HG02642 (cell line): ENCODE measurements around the gene HHAT.
A peak's percentile ranks its signal among the peaks of the same experiment; 100 is the strongest.

Experiments
- ATAC-seq: cut with Tn5 transposase; IDR thresholded peaks from one replicate; pipeline ENCODE4 v1.9.1; 2021; ENCODE audit warnings: mild to moderate bottlenecking; ENCODE audit not compliant: unreplicated experiment, poor library complexity

Gene HHAT

DNA sequence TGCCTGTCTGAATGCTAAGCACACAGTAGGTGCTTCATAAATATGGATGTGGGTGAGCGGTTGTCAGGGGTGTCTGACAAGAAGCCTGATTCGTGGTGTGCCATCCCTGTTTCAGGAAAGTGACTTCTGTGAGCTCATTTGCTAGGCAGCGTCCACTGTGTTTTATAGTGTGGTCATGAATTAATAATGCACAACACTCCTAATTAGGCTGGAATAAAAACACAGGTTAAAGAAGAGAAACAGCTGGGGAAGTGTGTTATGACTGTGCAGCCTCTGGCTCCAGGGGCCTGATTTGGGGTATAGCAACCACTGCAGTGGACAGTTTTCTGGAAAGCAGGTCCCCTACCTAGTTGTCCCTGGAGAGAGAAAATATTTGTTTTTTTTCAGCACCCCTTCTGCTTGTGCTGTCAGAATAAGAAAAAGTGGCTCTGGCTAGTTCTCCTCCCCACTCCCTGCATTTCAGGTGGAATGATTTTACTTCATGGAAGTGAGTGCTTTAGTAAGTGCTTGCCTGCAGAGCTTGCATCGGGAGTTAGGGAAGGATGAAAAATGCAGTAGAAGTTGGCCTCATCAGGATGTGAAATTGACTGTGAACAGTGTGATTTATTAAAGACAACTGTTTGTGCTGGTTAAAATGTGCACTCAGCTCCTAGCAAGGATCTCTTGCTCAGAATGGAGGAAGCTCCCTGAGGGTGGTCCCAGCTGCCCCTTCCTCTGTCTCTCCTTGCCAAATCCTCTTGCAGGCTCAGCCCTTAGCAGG lies 333.8 kb downstream of the HHAT start:
- no peak for ATAC-seq

DNA sequence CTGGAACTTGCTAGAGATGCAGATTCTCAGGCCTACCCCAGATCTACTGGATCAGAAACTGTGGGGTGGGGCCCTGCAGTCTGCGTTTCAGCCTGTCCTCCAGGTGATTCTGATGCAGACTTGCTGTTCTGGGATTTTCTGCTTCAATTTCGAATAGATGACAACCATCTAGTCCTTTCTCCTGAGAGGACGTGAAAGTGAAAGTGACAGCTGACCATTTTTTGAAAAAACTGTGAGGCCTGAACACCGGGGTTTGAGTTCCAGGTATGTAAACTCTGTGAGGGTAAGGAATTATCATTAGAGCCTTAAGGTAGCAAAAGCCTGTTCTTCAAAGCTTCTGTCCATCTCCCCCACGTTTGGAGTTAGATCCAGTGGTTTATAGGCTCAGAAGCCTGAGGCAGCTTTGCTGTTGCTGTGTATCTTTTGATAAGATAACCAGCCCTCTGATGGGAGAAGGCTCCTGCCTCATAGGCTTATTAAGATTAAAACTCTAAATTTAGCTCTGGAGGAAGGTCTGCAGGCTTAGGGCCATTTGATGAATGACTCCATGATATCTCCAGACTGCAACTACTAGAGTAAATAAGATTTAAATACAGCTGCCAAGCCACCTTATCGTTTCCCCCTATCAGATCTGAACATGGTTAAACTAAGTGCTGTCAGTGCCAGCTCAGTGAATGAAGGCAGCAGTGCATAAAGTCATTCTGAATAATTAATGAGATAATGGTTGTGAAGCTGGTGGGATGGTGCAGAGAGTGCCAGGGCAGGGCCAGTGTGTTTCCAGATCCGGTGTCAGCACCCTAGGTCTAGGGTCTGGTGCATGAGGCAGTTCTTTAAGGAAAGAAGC lies 335.2 kb downstream of the HHAT start:
- ATAC-seq: no peak

DNA sequence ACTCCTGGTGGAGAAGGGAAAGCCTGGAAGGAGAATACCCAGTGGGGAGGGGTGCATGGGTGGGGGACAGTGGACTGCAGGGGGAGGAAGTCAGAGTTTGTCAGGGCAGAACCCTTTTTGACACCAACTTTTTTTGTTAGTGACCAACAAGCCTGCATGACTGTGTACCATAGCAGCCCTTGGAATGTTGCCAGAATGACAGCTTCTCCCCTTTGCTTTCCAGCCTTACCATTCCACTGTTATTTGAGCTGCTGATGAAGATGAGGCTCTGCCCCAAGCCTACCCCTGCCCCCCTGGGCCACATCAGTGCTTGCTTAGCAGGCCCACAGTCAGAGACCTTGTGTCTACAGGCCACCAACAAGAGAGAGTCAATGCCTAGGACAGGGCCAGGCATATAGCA lies 341.2 kb downstream of the HHAT start:
- no peak for ATAC-seq

DNA sequence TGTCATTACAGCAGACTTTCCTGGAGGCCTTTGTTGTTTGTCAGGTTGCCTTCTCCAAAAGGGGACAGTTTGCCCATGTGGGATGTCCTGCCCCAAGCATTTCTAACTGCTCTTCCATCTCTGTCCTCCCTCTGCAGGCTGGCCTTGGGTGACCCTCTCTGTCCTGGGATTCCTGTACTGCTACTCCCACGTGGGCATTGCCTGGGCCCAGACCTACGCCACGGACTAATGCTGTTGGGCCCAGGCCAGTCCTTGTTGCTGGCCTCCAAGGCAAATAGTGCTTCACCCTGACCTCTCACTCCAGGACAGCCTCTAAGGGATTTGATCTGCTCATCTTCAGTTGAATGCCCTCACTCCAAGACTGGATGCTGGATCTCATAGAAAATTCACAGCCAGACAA lies 345.4 kb downstream of the HHAT start:
- ATAC-seq: no peak

DNA sequence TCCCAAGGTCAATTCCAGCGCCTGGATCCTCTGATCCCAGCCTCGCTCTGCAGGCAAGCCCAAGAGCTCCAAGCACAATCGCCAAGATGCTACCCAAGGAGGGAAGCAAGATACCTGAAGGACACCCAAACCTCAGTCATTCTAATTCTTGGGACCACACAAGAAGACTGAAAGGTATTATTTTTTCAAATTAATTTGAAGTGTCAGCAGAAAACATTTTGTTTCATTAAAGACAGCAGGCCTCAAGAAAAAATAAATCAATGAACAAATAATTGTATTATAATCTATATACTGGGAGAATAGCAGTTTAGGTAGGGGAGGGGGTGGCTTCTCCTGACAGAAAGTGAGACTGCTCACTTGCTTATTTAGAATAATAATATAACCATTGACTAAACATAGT lies 347.8 kb downstream of the HHAT start:
- ATAC-seq: no peak

DNA sequence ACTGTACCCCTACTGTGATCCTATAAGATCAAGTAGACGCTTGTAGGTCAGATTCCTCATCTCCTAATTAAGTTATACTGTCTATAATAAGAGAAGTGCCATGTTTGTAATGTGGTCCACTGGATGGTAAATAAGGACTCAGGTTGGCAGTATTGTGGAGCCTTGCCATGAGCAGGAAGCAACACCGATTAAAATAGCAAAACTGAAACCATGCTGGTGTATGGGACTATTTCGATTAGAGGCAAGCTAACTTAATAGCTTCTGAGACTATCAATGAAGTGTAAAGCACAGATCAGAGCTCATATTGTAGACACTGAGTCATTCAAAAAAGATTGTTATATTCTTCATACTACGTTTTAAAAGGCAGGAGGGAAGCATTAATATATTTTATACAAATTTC lies 348.8 kb downstream of the HHAT start:
- no peak for ATAC-seq

DNA sequence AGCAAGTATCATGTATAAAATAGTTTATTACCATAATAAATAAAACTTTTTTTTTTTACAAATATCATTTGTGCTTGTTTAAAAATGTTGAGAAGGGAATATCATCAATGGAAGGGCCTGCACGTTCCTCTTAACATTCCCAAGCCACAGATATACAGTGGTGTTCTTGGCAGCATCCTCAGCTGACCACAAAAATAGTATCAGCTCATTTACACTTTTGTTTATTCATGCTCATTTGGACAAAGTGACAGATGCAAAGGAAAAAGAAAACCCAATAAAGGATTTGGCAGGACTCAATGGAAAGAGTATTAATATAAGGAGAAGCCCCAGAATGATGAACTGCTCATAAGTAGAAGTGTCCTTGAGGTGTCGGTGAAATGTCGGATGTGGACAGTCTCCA lies 349.6 kb downstream of the HHAT start:
- ATAC-seq: no peak

DNA sequence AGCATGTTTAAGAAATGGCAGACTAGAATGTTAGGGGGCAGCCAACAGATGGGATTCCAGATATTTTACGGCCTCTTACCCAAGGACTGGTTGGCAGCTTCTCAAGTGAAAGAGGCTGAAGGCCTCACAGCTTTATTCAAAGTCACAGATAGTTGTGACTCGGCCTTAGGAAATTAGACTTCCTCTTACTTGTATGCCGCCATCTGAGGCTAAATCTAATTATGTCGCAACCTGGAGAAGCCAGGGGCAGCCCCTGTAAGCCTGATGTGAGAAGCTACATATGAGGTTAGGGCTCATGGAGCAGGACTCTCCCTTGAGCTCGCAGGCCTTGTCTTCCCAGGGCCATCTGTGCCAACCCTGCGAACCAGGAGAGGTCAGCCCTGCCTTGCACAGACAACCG lies 352.5 kb downstream of the HHAT start:
- ATAC-seq: no peak

DNA sequence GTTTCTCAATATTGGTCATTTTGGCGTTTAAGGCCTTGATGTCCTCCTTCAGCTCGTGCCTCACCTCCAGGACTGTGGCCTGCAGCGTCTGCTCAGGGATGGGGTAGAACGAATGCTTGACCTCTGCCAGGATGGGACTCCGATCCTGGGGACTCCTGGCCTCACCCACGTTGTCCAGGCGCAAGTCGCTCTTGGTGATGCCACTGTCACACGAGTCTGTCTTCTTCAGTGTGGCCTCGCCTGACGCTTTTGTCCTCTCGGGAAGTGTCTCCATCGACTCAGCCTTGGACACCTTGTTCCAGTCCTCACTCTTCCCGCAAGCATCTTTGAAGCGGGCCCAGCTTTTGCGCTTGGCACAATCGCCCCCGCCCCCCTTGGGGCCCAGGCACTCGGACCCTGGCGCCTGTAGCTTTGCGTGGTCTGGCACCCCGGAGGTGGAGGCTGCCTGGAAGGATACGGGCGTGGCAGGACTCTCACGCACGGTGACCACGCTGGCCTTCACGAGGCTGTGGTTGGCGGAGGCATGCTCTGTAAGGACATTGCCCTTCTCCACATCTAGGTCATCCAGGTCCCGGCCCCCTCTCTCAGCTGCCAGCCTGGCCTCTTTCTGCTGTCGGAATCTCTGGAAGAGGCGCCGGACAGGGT lies 354.8 kb downstream of the HHAT start:
- ATAC-seq: no peak

DNA sequence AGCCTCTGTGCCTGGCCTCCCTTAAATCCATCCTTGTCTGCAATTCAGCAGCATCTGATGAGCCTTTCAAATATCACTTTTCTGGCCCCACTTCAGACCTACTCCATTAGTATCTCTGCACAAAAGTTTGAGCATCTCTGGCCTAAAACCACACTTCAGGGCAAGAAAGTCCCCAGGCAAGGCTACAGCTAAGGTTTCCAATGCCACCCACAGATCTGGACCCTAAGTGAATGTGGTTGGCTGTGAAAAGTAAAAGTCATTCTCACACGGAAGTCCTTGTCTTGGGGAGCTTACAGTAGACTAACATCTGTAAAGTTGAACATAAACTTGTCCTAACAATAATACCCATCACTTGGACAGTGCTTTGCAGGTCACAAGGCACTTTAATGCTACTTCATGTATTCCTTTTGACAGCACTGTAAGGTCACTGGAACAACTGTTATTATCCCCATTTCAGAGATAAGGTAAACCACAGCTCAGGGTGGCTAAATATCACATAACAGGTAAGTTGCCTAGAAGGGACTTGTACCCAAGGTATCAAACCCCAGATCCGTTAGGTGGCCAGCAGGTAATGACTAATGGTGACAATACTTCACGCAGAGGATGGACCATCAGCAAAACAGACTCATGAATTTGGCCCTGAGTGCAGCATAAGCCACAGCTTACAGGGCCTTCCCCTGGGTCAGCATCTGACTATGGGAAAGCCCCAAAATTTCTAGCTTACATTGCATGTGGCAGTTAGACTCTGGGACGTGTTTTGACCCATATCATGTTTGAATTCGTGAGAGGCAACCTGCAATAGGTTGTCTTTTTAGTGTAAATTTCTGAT lies 356.0 kb downstream of the HHAT start:
- ATAC-seq: peak; percentile 92

DNA sequence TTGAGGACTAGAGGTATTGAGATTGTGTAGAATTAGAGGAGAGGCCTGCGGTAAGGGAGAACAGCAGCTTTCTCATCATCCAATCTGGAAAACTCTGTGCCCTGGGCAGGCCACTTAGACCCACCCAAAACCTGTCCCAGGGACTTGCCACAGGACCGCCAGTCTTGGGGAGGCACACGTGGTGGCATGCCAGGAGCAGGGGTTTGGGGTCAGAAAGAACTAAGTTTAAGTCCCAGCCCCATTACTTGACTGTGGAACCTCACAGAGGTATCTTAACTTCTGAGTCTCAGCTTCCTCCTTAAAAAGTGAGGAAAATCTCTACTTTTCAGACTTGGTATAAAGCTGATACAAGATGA lies 356.6 kb downstream of the HHAT start:
- no peak for ATAC-seq

DNA sequence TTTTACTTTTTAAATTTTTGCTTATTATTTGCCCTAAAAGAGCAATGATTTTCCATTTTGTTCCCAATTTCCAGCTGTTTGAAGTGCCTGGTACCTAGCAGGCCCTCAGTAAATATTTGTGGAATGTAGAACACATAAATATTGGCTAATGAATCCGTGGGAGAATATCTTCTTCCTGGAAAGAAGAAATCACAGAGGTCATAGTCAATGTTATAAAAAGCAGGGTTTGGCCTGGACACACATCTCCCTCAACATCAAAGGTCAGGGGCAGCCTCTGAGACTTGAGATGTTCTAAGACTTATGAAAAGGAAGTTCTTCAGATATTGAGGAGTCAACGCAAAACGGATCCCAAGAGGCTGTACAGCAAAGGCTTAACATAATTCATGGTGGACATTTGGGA lies 358.1 kb downstream of the HHAT start:
- no peak for ATAC-seq

DNA sequence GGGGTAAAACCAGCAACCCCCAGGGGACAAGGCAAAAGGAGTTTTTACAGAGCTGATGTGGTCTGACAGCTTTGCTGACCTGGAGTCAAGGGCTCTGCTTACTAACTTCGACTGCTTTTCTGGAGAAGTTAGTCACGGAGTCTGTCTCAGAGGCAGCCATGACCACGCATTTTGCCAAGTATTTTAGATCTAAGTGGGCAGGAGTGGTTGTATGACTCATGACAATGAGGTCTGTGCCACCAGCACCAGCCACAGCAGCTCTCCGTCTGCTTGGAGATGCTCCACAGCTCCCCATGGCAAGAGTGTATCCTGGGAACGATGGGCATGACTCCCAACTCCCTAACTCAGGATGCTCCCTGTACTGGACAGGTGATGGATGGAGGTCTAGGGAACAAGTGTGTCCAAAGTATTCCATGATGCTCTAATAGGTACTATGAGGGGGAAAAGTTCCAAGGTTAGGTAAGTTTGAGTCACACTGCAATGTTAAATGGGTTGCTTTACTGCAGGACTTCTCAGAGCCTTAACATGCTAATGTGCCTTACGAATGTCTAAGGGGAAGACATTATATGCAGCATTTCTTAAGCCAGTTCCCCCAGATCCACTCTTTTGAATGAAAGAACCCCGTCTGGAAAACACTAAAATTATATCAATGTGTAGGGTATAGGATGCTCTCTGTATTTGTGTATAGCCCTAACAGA lies 359.0 kb downstream of the HHAT start:
- ATAC-seq: no peak

DNA sequence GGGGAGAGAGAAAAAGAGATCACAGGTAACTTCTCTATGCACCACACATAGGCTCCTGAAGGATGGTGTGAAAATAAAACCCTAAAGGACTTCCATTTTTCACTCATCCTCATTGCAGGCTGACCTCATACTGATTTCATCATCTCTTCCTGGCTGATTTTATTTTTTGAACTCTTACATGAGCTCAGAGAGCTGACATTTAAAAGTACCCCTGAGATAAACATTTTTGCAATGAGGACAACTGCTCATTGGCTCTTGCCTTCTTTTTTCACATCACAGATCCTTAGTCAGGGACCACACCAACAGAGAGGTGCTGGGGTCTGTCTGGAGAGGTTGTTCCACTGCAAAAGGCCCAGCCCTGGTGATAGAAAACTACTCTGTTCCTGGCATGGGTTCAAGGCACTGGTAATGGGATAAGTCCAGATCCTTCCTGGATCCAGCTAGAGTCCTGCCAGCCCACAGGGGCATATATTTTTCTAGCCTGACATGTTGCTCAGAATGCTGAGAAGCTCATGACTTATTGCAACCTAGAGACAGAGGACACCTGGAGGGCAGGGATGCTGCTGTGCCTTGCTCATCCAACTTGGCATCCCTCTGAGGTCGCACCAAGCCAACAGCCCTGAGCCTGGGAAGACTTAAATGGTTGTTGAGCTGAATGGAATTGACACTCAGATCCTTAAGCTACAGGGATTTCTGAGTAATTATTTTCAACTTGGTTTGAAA lies 360.0 kb downstream of the HHAT start:
- no peak for ATAC-seq

DNA sequence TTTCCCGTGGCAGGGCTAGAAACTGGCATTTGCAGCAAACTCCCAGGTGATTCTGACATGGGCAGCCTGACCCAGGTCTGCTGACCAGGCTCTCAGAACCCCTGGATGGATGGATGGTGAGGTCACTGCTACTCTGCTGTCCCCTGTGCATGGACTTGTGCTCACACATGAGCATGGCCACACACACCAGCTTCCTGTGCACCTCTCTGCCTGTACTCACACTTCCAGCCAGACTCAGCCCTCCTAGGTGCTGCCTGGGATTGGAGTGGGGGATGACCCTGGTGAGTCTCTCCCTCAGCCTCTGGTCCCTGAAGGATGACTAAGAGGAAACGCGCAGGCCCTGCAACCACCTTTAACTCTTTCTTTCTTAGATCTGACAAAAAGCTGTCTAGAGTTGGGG lies 361.1 kb downstream of the HHAT start:
- no peak for ATAC-seq

DNA sequence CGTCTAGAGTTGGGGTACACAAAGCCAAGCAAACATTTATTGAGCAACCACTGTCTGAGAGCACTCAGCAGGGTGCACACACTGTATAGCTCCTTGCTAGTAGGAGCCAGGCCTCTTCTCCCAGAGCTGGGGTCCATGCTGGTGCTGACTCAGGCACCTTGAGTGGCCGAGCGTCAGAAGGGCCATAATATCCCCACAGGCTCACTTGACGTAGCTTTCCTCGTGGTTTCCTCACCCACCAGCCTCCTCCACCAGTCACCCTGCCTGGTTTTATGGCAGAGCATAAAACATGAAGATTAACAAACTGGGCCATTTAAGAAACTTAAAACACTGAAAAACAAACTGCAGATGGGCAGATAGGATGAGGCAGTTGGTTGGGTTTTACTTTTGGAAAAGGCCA lies 361.5 kb downstream of the HHAT start:
- ATAC-seq: no peak

DNA sequence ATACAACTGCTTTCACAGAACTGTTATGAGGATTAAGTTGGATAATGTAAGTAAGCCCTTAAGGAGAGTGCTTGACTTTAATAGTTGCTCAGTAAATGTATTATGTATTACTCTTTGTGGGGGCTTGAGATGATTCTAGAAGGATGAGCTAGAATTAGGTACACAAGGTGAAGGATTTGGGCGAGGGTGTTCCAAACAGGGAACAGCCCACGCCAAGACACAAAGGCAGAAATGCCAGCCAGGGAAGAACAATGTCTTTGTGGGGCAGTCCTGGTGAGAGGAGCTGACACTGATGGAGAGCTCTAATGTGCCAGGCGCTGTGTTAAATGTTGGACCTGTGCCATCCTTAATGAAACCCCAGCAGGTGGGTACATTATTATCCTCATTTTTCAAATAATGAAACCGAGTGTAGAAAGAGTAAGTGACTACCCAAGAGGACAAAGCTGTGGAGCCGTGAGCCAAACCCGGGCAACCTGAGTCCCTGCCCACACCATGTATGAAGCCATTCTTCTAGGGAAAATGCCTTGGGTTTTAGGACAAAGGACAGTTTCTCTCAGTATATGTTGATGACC lies 362.4 kb downstream of the HHAT start:
- ATAC-seq: no peak

DNA sequence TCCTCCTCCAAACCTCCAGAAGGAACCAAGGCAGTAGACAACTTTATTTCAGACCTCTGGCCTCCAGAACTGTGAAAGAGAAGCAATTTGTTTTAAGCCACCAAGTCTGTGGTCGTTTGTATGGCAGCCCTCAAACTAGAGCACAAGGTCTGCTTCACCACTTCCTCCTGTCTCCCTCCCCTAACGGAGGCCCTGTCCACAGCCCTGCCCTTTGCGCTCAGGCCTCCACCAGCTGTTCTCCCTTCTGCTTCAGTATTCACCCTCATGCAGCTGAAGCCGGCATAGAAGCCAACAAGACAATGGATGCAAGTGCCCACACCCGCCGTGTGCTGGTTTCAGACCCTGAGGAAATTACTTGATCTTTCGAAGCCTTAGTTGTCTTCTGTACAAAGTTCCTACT lies 364.1 kb downstream of the HHAT start:
- ATAC-seq: no peak

DNA sequence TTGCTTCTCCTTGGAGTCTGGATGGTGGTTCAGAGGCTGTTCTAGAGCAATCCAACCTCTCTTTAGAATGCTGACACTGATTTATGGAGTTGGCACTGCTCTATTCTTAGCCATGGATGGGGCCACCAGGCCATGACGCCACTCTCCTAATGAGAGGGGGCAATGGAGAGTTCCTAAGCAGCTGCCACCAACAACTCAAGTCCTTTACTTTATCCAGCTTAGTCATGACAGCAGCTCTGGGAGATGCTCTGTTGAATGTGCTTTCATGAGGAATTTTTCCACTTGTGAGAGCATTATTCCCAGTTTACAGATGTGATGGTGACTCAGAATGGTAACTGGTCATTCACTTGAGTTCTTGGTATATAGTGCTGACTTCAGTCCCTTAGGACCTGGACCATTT lies 366.3 kb downstream of the HHAT start:
- no peak for ATAC-seq
